NCI-H82 (cell line): ENCODE data around the gene GALNTL6.

Experiments used
- DNase-seq: peaks from one replicate; lab custom pipeline; 2025; lab: John Stamatoyannopoulos, UW

Gene GALNTL6

GRCh38 chr4:172555725-172556124 is 742.5 kb downstream of the GALNTL6 start:
- no peak for DNase-seq

DNA sequence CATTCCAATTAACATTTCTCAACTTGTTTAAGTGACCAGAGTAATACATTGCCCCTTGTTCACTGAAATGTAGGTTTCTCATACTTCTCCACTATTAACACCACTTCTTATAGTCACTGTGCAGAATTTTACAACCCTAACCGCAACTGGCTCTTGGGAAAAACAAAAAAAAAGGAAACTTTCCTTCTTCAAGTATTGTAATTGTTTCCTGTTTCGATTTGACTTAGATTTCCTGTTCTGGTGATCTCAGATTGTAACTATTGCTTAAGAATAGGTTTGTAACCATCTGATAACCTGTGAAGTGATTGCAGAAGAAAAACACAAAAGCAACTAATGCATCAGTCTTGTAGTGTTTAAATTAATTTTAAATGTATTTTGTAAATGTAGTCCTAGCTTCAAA is 760.7 kb downstream of the GALNTL6 start:
- DNase-seq = no peak

GRCh38 chr4:172578712-172579111 is 765.5 kb downstream of the GALNTL6 start:
- DNase-seq = no peak

GRCh38 chr4:172584816-172585215 is 771.6 kb downstream of the GALNTL6 start:
- DNase-seq = no peak

GRCh38 chr4:172596206-172596605 is 783.0 kb downstream of the GALNTL6 start:
- no peak for DNase-seq

DNA sequence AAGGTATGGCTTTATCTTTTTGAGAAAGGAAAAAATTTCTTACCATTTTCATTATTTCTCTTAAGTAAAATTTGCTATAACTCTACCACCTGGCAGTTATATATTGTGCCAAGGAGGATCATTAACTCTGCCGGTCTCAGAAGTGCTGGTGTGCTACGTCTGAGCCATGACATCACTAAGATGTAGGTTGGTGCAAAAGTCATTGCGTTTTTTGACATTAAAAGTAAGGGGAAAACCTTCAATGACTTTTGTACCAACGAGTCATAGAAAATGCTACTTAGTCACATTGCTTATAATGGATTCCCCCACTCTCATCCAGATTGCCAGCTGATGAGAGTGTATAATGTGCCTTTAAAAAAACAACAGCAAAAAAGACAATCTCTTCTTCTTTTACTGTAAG is 786.4 kb downstream of the GALNTL6 start:
- DNase-seq = no peak

DNA sequence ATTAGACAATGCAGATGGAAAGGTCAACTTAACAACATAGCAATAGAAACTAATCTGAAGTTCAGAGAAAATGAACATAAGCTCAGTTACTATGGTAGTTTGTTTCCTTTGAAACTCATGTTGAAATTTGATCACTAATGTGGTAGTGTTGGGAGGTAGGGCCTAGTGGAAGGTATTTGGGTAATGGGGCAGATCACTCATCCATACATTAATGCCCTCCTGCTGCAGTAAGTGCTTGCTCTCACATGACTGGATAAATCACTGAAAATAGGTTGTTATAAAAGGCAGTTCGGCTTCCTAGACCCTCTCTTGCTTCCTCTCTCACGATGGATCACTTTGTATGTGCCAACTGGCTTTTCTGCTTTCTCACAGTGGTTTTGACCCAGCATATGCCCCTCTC is 788.0 kb downstream of the GALNTL6 start:
- DNase-seq = no peak

DNA sequence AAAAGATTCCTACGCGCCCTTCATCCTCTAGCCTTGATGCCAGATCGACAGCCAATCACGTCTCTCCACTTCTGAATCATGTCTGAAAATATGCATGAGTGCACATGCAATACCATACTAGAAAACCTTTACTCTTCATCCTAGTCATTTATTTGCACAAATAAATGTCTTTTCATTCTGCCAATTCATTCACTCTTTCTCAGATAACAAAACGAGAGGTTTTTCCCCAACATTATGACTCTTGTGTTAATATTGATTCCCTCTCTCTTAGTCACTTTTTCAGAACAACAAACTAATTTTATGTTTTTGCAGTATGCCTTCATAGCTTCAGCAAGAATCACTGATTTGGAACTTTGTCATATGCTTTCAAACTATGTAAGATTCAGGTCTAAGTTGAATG is 806.0 kb downstream of the GALNTL6 start:
- DNase-seq = no peak

- DNase-seq = no peak
Observed at GRCh38 chr4:172619798-172620197, 806.6 kb downstream of the GALNTL6 start.

- DNase-seq = no peak
Observed at GRCh38 chr4:172628263-172628662, 815.1 kb downstream of the GALNTL6 start.

- no peak for DNase-seq
Observed at GRCh38 chr4:172630280-172630679, 817.1 kb downstream of the GALNTL6 start.

- no peak for DNase-seq
Observed at GRCh38 chr4:172631832-172632231, 818.6 kb downstream of the GALNTL6 start.

DNA sequence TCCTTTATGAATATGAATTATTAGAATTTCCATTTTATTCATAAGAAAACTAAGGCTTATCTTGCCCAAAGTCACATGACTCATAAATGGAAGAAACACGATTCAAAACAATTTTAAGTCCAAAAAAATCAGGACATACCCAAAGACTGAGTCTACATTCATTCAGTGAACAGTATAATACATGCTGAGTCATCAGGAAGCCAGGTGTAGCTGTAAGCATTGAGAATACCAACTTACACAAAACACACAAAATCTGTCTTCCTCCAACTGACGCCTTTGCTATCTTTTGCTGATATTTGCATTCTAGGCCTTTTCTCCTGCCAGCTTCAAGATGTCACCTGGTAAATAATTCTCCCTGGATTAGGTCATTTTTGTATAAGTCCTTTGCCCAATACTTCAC is 835.3 kb downstream of the GALNTL6 start:
- no peak for DNase-seq

DNA sequence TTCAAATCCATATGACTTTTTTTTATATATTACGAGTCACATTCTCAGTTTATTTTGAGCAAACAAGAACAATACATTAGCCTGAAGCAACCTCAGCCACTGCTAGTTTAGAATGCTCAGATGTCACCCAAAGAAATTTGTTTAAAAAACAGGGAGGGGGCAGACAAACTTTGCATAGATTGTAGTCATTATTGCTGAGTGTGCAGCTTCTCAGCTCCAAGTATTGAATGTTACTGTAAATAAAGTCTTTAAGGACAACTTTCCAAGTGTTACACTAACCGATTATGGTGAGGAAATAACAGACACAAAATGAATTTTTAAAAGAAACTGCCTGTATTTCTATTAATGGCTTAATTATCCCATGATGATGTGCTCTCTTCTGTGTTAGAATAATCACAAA is 835.9 kb downstream of the GALNTL6 start:
- no peak for DNase-seq

DNA sequence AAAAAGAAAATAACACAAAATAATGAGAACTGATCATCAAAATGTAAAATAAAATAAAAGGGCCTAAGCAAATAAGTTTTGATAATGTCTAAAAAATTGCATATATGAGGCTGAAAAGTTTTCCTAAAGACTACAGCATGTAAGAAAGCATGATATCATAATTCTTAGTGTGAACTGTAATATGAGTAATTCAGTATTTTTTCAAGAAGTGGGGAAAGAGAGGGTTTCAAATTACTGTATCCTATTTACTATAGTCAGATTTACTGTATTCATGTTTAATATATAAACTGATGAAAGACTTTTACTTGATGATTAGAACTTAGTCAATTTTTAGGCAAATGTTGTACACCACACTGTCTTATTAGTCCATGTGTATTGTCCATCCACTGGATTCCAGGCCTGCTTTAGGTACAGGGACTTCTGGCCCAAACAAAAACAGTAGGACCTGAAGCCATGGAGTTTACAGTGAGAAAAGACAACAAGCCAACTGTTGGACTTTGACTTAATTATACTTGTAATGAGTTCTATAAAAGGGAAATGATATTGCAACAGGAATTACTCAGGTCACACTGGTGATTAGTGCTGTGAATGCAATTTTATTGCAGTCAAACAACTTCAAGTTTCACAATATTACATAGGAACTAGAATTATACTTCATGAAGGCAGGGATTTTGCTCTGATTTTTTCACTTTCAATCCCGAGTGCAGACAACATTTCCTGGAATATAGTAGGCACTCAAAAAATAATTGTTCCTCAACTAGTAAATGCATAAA is 837.7 kb downstream of the GALNTL6 start:
- no peak for DNase-seq

GRCh38 chr4:172651961-172652360 is 838.8 kb downstream of the GALNTL6 start:
- peak; percentile 49 for DNase-seq

DNA sequence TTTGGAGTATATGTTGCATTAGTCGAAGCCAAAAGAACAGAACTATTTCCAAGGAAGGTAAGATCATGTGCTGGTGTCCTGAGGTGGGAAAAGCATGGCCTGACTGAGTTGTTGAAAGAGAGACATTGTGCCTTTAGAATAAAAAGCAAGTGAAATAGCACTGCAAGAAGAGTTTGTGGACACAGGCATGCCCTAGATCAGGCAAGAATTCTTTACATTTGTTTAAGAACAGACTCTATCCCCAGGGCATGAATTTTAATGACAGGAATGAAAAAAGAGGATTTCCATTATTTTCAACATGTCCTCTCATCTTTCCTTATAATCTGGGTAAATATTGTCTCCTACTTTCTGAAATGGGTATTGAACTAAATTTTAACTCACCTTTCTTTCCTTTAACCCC is 839.2 kb downstream of the GALNTL6 start:
- no peak for DNase-seq

GRCh38 chr4:172653676-172654075 is 840.5 kb downstream of the GALNTL6 start:
- no peak for DNase-seq

GRCh38 chr4:172654457-172654856 is 841.3 kb downstream of the GALNTL6 start:
- DNase-seq = peak; percentile 74

DNA sequence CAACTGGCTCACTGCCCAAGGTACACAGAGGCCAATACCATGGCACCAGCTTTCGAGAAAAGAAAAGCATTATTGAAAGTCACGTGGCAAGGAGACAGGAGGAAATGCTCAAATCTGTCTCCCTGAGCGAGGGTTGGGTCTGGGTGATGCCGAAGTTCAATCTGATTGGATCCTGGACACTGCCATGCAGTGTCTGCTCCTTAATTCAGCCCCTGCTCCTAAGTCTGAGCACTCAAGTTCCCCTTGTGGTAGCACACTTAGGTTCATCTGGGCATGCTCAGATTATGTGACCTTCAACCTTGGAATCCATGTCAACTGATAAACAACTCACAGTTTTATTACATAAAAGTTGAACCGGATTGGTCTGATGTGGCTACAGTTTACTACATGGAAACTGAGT is 842.9 kb downstream of the GALNTL6 start:
- no peak for DNase-seq

GRCh38 chr4:172657081-172657480 is 843.9 kb downstream of the GALNTL6 start:
- DNase-seq = no peak

GRCh38 chr4:172660251-172660650 is 847.0 kb downstream of the GALNTL6 start:
- DNase-seq = peak; percentile 45

DNA sequence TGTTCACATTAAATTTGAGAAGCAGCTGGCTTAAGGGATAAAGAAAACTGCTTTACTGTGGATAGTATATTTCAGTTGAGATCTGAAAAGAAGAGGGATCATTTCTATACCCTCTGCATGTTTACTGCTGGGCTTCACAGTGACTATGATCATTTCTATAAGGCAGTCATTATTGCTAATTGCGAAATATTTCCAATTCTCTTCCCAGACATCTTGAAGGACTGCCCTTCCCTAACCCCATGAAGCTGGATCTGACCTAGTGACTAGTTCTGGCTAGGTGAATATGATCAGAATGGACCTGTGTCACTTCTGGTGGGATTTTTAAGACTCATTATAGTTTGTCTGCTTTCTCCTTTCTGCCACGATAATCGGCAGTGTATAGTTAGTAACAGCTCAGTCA is 848.9 kb downstream of the GALNTL6 start:
- DNase-seq = no peak

GRCh38 chr4:172666711-172667368 is 853.6 kb downstream of the GALNTL6 start:
- DNase-seq = no peak
